Uterus (tissue), 4 donors: ENCODE data around the gene OR2H1. TPM values are rescaled to one million over a fixed set of nuclear protein-coding genes. Genes with fewer than 3 reads are reported as not detected.

ENCODE experiments used
- DNase-seq, 2 donors: peaks; one replicate each; pipeline ENCODE4 v3.0.0-alpha.2; 2019 to 2020
- H3K27ac ChIP-seq, 2 donors: fragments of 200-600 bp; sonication (generic); 1 replicate in 1 of 2; 2 replicates in 1 of 2; pipeline ENCODE4 v1.5.1; 2016 to 2018
- H3K27me3 ChIP-seq, 2 donors: fragments of 200-600 bp; sonication (generic); one replicate each; pipeline ENCODE4 v1.5.1; 2018 to 2019; ENCODE audit warnings: control low read depth in 1 of 2
- H3K36me3 ChIP-seq, 2 donors: fragments of 200-600 bp; sonication (generic); one replicate each; pipeline ENCODE4 v1.5.1; 2019; ENCODE audit warnings: control low read depth in 1 of 2
- H3K4me1 ChIP-seq, 2 donors: fragments of 200-600 bp; sonication (generic); one replicate each; pipeline ENCODE4 v1.5.1; 2018 to 2019; ENCODE audit warnings: control low read depth in 1 of 2
- H3K4me3 ChIP-seq, 2 donors: fragments of 200-600 bp; sonication (generic); 1 replicate in 1 of 2; 2 replicates in 1 of 2; pipeline ENCODE4 v1.5.1; 2018 to 2019; ENCODE audit warnings: mild to moderate bottlenecking in 1 of 2
- H3K9me3 ChIP-seq, 2 donors: fragments of 200-600 bp; sonication (generic); one replicate each; pipeline ENCODE4 v1.5.1; 2019; ENCODE audit warnings: control low read depth in 1 of 2
- POLR2A ChIP-seq, 2 donors: fragments of 450-650 bp; IDR thresholded peaks; one replicate each; pipeline ENCODE4 v1.6.1; 2016; ENCODE audit warnings: antibody characterized with exemption in 2 of 2, mild to moderate bottlenecking in 1 of 2, moderate library complexity in 1 of 2
- intact Hi-C: fragments of 100-400 bp; cut with DNase I; formaldehyde crosslinking; loops from one replicate; pipeline ENCODE4 v1.15.1; 2023; ENCODE audit warnings: low total_unique reads
- total RNA-seq, 4 donors: library from RNA; depleted of rRNA in 3 of 4; stranded (reverse); fragments of >200 nt in 3 of 4; gene quantifications; one replicate each; pipeline versions ENCODE4 v1.1.0 to v1.2.4, GENCODE V29; 2014 to 2023
- TF ChIP-seq, protein P1 (sequence below), 4 experiments: fragments of 200-600 bp in 2 of 4; fragments of 450-650 bp in 2 of 4; sonication (generic) in 2 of 4; IDR thresholded peaks; one replicate each; pipeline ENCODE4 v1.5.1; 2016 to 2019; ENCODE audit warnings: antibody characterized with exemption in 4 of 4, mild to moderate bottlenecking in 2 of 4, moderate library complexity in 1 of 4
- donor health status: DM: yes; HTN: yes; CAD: no.

The OR2H1 gene
- total RNA-seq, 4 donors from 2014 or later: not detected

DNA sequence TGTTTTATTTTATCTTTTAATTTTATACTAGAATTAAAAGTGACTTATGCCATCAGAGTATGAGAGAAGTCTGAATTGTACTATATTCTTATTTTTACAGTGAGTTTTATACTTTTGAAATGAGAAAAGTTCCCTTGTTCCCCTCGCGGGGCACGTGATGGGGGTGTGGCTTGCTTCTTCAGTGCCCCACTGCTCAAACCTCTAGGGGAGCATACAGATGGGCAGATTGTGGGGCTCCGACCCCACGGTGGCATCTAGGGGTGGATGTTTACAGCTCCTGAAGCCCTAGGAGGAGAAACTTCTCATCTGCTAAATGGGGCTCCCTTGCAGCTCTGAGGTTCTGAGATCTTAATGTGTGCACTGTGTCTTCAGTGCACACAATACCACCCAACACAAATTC lies 42.7 kb downstream of the OR2H1 start:
- DNase-seq: no peak
- no peaks in the 10 kb centered on the region for H3K27me3 ChIP-seq
- no peak overlapping the region for H3K27ac ChIP-seq
- TF ChIP-seq, protein P1, sequence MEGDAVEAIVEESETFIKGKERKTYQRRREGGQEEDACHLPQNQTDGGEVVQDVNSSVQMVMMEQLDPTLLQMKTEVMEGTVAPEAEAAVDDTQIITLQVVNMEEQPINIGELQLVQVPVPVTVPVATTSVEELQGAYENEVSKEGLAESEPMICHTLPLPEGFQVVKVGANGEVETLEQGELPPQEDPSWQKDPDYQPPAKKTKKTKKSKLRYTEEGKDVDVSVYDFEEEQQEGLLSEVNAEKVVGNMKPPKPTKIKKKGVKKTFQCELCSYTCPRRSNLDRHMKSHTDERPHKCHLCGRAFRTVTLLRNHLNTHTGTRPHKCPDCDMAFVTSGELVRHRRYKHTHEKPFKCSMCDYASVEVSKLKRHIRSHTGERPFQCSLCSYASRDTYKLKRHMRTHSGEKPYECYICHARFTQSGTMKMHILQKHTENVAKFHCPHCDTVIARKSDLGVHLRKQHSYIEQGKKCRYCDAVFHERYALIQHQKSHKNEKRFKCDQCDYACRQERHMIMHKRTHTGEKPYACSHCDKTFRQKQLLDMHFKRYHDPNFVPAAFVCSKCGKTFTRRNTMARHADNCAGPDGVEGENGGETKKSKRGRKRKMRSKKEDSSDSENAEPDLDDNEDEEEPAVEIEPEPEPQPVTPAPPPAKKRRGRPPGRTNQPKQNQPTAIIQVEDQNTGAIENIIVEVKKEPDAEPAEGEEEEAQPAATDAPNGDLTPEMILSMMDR (IDR thresholded peaks at IDR 0.05): no peak
- no peak for TF ChIP-seq POLR2A (IDR thresholded peaks at IDR 0.05)
- no peaks in the 10 kb centered on the region for H3K9me3 ChIP-seq
- no peaks in the 10 kb centered on the region for H3K4me1 ChIP-seq
- intact Hi-C loops: no loop called here
- no peak overlapping the region for H3K4me3 ChIP-seq
- H3K36me3 ChIP-seq: no peaks in the 10 kb centered on the region

DNA sequence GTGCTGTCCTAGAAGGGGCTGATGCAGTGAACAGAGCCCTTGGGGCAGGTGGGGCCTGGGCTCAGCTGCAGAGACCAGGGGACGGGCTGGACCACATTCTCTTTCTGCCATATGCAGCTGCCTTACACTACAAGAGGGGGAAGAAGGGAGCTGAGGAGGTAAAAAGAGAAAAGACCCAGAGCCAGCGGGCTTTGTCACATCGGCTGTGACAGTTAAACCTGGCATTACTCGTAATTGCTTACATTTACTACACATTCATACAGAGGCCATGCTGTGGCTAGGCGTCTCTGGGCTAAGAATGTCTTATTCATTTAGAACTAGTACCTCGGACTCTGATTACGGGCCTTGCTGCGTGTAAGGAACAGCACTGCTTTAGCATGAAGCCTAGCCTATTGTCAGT lies 43.6 kb downstream of the OR2H1 start:
- Histone ChIP-seq H3K4me3 (no peak overlapping the region), H3K27ac (no peak overlapping the region), H3K9me3 (no peaks in the 10 kb centered on the region), H3K27me3 (no peaks in the 10 kb centered on the region), H3K4me1 (no peaks in the 10 kb centered on the region), H3K36me3 (no peaks in the 10 kb centered on the region)
- no peak for TF ChIP-seq POLR2A (IDR thresholded peaks at IDR 0.05)
- TF ChIP-seq, protein P1 (IDR thresholded peaks at IDR 0.05): no peak
- DNase-seq: no peak
- intact Hi-C loops: no loop called here

GRCh38 chr6:29501106-29501505 lies 44.2 kb downstream of the OR2H1 start:
- no peaks in the 10 kb centered on the region for H3K36me3 ChIP-seq
- DNase-seq: no peak
- H3K27me3 ChIP-seq: no peaks in the 10 kb centered on the region
- TF ChIP-seq, protein P1 (IDR thresholded peaks at IDR 0.05): no peak
- no peak for TF ChIP-seq POLR2A (IDR thresholded peaks at IDR 0.05)
- no peak overlapping the region for H3K4me3 ChIP-seq
- no peaks in the 10 kb centered on the region for H3K4me1 ChIP-seq
- H3K9me3 ChIP-seq: no peaks in the 10 kb centered on the region
- intact Hi-C loops: no loop called here
- H3K27ac ChIP-seq: no peak overlapping the region

GRCh38 chr6:29502181-29502580 lies 45.2 kb downstream of the OR2H1 start:
- no peak for DNase-seq
- no peaks in the 10 kb centered on the region for H3K4me1 ChIP-seq
- H3K4me3 ChIP-seq: no peak overlapping the region
- H3K36me3 ChIP-seq: no peaks in the 10 kb centered on the region
- H3K27me3 ChIP-seq: no peaks in the 10 kb centered on the region
- no peak for TF ChIP-seq POLR2A (IDR thresholded peaks at IDR 0.05)
- TF ChIP-seq, protein P1 (IDR thresholded peaks at IDR 0.05): no peak
- intact Hi-C loops: no loop called here
- H3K27ac ChIP-seq: no peak overlapping the region
- no peaks in the 10 kb centered on the region for H3K9me3 ChIP-seq

- Histone ChIP-seq H3K9me3 (no peaks in the 10 kb centered on the region), H3K36me3 (no peaks in the 10 kb centered on the region), H3K4me1 (no peaks in the 10 kb centered on the region), H3K27me3 (no peaks in the 10 kb centered on the region), H3K4me3 (no peak overlapping the region), H3K27ac (no peak overlapping the region)
- intact Hi-C loops: no loop called here
- TF ChIP-seq, protein P1 (IDR thresholded peaks at IDR 0.05): no peak
- no peak for TF ChIP-seq POLR2A (IDR thresholded peaks at IDR 0.05)
- DNase-seq: no peak
These were observed 45.6 kb downstream of the OR2H1 start for GRCh38 chr6:29502597-29502996.
